GM20000 (cell line): ENCODE data around the gene CREB5.

ENCODE experiments used
- DNase-seq: peaks from one replicate; pipeline ENCODE4 v3.0.0; 2012; ENCODE audit warnings: low spot score
- CTCF ChIP-seq: IDR thresholded peaks from 2 replicates; pipeline ENCODE4 v1.5.1; 2012; ENCODE audit warnings: mild to moderate bottlenecking, control low read depth; ENCODE audit errors: extremely low read depth, missing control alignments

CREB5 gene

GRCh38 chr7:28425496-28425895, 13.2 kb downstream of the CREB5 start:
- no peak for TF ChIP-seq CTCF
- DNase-seq = no peak

- no peak for TF ChIP-seq CTCF
- DNase-seq = no peak
These were observed 14.9 kb downstream of the CREB5 start for GRCh38 chr7:28427236-28427635.

GRCh38 chr7:28430616-28431015, 18.3 kb downstream of the CREB5 start:
- TF ChIP-seq CTCF = no peak
- no peak for DNase-seq

GRCh38 chr7:28432105-28432504, 19.8 kb downstream of the CREB5 start:
- no peak for TF ChIP-seq CTCF
- DNase-seq = no peak

GRCh38 chr7:28433039-28433438, 20.7 kb downstream of the CREB5 start:
- no peak for TF ChIP-seq CTCF
- DNase-seq = no peak

- DNase-seq = no peak
- no peak for TF ChIP-seq CTCF
These were observed 21.4 kb downstream of the CREB5 start for GRCh38 chr7:28433699-28434219.

GRCh38 chr7:28434510-28434909, 22.2 kb downstream of the CREB5 start:
- no peak for TF ChIP-seq CTCF
- no peak for DNase-seq

- no peak for TF ChIP-seq CTCF
- no peak for DNase-seq
These were observed 22.8 kb downstream of the CREB5 start for GRCh38 chr7:28435152-28435551.
